HG03565 (cell line): ENCODE results near the gene LCE6A.

ENCODE experiments used
- ATAC-seq: cut with Tn5 transposase; IDR thresholded peaks from one replicate; pipeline ENCODE4 v1.9.1; 2021; ENCODE audit warnings: mild to moderate bottlenecking, moderate library complexity; ENCODE audit not compliant: unreplicated experiment

LCE6A gene

DNA sequence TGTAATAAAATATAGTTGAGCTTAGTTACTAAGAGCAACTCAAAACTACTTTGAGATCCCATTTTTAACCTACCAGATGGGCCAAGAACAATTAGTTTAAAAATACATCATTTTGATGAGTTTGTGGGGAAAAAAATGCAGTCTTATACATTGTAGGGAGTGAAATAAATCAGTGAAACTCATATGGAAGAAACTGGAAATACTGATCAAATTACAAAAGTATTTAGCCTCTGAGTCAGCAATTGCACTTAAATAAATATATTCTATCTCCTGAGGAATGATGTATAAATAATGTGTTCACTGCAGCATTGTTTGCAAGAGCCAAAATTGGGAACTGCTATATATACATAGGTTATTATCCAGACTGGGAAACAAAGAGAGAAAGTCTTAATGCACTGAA is 30.8 kb downstream of the LCE6A start:
- no peak for ATAC-seq

DNA sequence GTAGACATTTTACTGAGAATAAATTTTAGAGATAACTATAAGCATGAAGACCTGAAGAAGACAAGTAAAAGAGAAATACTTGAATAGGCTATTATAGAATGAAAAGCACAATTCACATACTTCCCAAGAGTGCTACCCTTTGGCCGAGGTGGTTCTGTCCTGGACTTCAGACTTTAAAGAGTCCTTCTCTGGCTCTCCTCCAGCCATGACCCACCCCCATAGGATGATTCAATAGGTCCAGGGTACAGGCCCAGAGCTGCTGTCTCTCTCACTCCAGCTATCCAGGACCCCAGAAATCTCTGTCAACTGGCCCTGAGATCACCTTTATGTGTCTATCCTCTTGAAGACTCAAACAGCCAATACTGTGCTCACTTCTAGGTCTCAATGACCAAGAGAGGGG is 34.2 kb downstream of the LCE6A start:
- ATAC-seq, result no peak

DNA sequence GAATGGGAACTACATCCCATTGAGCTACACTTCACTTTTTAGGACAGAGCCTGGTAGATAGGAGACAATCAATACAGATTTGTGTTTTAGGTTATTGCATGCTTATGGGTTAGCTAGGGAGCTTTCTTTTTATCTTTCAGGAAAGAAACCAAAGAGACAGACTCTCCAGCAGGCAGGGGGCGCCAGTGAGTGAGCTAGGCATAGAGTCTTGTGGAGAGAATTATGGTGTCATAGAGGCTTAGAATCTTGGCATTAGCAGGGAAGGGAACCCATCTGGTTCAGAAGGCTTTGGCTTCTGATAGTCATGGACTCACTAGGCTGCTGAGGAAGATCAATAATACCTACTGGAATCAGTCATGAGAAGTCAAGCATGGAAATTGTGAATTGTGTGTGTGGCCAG is 35.4 kb downstream of the LCE6A start, which contains the start of gene SMCP:
Gene SMCP (plus strand): TSS at position 281 of the 400 bp plus-strand sequence. CDS start 6,101 bp downstream, outside the sequence.
- no peak for ATAC-seq

DNA sequence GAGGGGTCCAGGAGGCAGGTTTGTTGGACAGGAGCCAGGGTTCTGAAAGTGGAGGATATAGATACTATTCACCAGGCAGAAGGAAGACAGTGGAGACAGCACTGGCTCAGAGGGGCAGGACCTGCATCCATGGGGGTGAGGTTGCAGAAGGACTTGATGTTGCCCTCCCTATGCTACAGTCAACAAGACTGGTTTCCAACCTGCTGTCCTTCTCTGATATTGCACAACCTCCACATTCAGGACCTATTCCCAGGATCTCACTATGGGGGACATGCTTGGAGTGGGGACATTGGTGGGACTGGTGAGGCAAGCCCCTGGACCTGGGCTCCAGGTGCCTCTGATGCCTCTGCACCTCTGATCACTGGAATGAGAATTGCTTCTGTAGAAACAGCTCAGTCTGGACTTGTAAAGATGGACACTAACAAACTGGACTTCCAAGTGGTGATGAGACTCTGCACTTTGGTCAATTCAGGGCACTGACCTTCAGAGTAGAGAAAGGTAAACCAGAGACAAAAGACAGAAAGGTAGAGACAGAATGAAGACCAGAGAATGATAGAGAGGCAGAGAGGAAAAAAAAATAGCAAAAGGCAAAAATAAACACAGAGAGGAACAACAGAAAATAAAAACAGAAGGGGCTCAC is 37.0 kb downstream of the LCE6A start:
- ATAC-seq, result no peak

DNA sequence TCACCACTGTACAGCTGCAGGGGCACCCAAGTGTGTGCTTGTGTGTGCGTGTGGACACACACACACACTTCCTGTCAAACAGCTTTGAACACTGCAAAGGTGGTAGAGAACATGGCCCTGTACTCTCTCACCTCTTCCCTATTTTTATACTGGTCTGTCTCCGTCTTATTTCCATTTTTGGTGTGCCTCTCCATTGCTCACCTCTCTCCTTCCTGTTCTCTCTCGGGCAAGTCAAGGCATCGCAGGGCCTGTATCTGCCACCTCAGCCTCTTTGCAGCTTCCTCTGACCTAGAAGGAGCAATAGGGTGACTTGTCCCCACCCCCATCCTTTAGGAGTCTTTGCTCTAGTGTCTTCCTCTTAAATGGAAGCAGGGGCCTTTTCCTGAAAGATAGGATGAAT is 37.7 kb downstream of the LCE6A start:
- no peak for ATAC-seq

DNA sequence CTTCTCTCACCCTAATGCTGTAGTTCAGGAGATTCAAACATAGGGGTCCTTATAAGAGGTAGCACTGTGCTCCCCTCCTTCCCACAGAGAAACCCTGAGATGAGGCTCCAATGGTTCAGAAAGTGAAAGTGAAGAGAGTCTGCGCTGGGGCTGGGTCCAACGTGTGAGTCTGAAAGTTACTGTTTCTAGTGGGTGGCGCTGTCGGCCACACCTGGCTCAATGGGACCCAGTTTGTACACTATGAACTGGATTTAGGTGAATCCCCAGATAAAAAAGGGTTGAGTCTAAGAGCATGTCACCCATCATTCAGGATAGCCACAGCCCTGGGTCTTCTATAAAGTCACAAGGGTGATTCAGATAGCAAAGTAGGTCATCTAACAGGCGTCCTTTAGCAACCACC is 38.3 kb downstream of the LCE6A start:
- ATAC-seq, result peak; percentile 75

DNA sequence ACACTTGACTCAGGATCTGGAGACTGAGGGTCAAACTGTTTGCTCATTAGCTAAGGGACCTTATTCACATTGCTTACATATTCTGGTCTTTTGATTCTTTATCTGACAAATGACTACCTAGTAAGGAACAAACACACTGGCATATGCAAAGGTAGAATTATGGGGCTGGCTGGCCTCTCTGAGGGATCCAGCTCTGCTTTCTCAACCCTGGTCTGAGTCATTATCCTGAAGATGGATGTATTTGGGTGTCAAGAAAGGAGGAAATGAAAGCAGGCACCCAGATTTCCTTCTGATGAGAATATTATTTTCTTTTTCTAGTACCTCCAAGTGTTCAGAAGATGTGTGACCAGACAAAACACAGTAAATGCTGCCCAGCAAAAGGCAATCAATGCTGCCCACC is 41.4 kb downstream of the LCE6A start:
- ATAC-seq, result no peak

DNA sequence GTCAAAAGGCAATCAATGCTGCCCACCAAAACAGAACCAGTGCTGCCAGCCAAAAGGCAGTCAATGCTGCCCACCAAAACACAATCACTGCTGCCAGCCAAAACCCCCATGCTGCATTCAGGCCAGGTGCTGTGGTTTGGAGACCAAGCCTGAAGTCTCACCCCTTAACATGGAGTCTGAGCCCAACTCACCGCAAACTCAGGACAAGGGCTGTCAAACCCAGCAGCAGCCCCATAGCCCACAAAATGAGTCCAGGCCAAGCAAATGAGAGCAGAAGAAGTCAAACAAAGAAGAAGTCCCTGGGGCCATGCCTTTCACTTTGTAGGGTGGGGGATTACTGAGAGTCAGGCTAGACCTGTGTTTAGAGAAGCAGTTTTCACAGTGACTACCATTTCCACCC is 41.9 kb downstream of the LCE6A start:
- no peak for ATAC-seq

DNA sequence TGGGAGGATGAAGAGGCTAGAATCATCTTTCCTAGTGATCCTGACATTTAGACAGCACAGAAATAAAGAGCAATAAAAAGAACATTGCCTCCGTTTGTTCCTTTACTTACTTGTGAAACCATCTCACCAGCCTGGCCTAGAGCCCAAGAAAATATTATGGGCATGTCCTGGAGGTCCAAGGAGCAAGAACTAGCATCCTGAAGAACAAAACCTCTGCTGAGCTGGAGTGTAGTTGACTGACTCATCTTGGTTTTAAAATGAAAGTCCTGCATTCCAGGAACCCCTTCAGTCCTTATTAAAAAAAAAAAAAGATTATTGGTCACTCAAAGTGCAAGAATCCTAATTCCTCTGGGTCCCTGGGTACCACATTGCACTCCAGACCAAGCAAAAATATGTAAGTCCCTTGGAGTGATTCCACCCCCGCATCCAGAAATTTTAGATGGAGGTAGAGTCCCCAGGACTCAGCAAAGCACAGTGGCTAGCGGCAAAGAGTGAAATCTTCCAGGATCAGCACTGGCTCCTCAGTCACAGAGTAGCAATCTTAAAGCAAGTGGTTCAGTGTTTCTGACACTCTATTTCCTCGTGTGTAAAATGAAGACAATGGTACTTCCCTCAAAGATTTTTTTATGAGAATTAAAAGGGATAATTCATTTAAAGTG is 42.4 kb downstream of the LCE6A start:
- ATAC-seq, result no peak

DNA sequence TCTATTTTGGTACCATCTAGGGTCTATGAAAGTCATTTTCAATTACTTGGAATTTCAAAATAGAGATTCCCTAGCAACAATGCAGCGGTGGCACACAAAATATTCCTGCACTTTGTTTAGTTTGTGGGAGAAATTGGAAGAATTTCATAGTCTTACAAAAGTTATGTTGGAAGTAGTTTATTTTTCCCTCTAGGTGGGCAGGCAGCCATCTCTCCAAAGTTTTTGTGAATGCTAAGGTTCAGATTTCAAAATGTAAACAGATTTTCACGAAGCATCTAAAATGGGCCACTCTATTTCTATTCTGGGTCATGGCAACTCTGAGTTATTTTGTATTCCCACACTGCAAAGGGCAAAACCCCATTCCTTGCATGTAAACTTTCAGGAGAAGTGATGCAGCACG is 43.4 kb downstream of the LCE6A start:
- no peak for ATAC-seq

DNA sequence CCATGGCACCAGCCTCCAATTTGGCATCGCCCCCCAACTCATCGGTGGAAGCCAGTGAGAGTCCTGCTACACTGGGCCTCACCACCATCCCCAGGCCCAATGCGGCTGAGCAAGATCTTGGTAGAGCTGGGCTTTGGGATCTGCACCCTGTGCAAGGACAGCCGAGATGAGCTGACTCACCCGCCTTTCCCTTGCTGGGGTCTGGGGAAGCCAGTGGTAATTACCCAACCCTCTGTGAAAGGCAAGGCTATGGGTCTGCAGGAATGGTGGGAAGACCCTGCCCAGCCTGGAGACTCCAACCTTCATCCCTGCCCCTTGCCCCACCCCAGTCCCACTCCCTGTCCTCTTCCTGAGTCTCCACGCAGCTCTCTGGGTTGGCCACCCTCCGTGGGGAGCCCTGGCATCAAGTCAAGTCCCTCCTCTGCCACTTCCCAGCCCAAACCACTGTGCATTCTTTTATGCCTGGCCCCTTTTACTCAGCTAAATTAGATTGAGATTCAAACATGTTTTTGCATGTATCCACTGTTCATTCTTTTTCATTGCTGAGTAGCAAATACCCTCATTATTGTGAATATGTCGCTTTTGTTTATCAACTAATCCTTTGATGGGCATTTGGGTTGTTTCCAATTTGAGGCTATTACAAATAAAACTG is 44.2 kb downstream of the LCE6A start:
- no peak for ATAC-seq

DNA sequence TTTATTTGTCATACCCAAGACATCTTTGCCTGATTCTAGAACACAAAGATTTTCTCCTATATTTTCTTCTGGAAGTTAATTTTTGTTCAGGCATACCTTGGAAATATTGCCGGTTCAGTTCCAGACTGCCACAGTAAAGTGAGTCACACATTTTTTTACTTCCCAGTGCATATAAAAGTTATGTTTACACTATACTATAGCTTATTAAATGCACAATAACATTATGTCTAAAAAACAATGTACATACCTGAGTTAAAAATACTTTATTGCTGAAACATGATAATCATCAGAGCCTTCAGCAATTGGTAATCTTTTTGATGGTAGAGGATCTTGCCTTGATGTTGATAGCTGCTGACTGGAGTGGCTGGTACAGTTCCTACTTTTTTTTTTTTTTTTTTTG is 45.5 kb downstream of the LCE6A start:
- no peak for ATAC-seq
